ENCODE data around the gene DCTD. TPM values are rescaled to one million over a fixed set of nuclear protein-coding genes. Genes with fewer than 3 reads are reported as not detected.

DCTD gene
- total RNA-seq, 1 donor from 2014 or later: 105 TPM

DNA sequence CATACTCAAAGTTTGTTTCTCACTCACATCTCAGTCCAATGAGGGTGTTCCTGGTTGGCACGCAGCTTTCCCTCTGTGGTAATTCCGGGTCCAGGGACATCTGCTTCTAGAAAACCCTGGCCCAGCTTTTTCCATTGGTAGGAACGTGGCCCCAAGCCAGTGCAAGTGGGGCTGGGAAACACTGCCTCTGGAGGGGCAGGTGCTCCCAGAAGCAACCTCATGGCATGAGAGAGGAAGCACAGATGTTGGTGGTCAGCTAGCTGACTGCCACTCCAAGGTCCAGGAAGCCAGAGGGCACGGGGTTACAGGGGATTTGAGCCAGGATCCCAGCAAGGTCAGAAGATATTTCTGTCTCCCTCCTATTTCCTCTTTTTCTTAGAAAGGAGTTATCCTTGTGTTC is 47.5 kb downstream of the DCTD start:
- TF ChIP-seq, protein P1, sequence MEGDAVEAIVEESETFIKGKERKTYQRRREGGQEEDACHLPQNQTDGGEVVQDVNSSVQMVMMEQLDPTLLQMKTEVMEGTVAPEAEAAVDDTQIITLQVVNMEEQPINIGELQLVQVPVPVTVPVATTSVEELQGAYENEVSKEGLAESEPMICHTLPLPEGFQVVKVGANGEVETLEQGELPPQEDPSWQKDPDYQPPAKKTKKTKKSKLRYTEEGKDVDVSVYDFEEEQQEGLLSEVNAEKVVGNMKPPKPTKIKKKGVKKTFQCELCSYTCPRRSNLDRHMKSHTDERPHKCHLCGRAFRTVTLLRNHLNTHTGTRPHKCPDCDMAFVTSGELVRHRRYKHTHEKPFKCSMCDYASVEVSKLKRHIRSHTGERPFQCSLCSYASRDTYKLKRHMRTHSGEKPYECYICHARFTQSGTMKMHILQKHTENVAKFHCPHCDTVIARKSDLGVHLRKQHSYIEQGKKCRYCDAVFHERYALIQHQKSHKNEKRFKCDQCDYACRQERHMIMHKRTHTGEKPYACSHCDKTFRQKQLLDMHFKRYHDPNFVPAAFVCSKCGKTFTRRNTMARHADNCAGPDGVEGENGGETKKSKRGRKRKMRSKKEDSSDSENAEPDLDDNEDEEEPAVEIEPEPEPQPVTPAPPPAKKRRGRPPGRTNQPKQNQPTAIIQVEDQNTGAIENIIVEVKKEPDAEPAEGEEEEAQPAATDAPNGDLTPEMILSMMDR (IDR thresholded peaks at IDR 0.05; ENCODE audit: insufficient read depth, low read length, severe bottlenecking): no peak
- Histone ChIP-seq H3K4me3 (ENCODE audit: low read depth, low read length) (no peak overlapping the region), H3K36me3 (ENCODE audit: control insufficient read depth, insufficient read depth, low read length) (peaks cover 2% of the 10 kb centered on the region), H3K27me3 (ENCODE audit: control insufficient read depth, insufficient read depth, low read length) (no peaks in the 10 kb centered on the region)
- DNase-seq (ENCODE audit: low read depth) (no peak), FAIRE-seq (no peak)

GRCh38 chr4:182866746-182867145 is 50.4 kb downstream of the DCTD start:
- TF ChIP-seq, protein P1 (IDR thresholded peaks at IDR 0.05; ENCODE audit: insufficient read depth, low read length, severe bottlenecking): no peak
- H3K27me3 ChIP-seq (ENCODE audit: control insufficient read depth, insufficient read depth, low read length): no peaks in the 10 kb centered on the region
- H3K36me3 ChIP-seq (ENCODE audit: control insufficient read depth, insufficient read depth, low read length): no peaks in the 10 kb centered on the region
- H3K4me3 ChIP-seq (ENCODE audit: low read depth, low read length): no peak overlapping the region
- no peak for FAIRE-seq
- DNase-seq (ENCODE audit: low read depth): no peak

- no peaks in the 10 kb centered on the region for H3K27me3 ChIP-seq (ENCODE audit: control insufficient read depth, insufficient read depth, low read length)
- DNase-seq (ENCODE audit: low read depth) (peak; percentile 18), FAIRE-seq (no peak)
- H3K36me3 ChIP-seq (ENCODE audit: control insufficient read depth, insufficient read depth, low read length): no peaks in the 10 kb centered on the region
- TF ChIP-seq, protein P1 (IDR thresholded peaks at IDR 0.05; ENCODE audit: insufficient read depth, low read length, severe bottlenecking): no peak
- no peak overlapping the region for H3K4me3 ChIP-seq (ENCODE audit: low read depth, low read length)
Observed at GRCh38 chr4:182863501-182863900, 53.7 kb downstream of the DCTD start.

- H3K4me3 ChIP-seq (ENCODE audit: low read depth, low read length): no peak overlapping the region
- TF ChIP-seq, protein P1 (IDR thresholded peaks at IDR 0.05; ENCODE audit: insufficient read depth, low read length, severe bottlenecking): no peak
- peak; percentile 14 for DNase-seq (ENCODE audit: low read depth)
- no peaks in the 10 kb centered on the region for H3K36me3 ChIP-seq (ENCODE audit: control insufficient read depth, insufficient read depth, low read length)
- no peak for FAIRE-seq
- H3K27me3 ChIP-seq (ENCODE audit: control insufficient read depth, insufficient read depth, low read length): no peaks in the 10 kb centered on the region
Observed at GRCh38 chr4:182862921-182863320, 54.3 kb downstream of the DCTD start.

DNA sequence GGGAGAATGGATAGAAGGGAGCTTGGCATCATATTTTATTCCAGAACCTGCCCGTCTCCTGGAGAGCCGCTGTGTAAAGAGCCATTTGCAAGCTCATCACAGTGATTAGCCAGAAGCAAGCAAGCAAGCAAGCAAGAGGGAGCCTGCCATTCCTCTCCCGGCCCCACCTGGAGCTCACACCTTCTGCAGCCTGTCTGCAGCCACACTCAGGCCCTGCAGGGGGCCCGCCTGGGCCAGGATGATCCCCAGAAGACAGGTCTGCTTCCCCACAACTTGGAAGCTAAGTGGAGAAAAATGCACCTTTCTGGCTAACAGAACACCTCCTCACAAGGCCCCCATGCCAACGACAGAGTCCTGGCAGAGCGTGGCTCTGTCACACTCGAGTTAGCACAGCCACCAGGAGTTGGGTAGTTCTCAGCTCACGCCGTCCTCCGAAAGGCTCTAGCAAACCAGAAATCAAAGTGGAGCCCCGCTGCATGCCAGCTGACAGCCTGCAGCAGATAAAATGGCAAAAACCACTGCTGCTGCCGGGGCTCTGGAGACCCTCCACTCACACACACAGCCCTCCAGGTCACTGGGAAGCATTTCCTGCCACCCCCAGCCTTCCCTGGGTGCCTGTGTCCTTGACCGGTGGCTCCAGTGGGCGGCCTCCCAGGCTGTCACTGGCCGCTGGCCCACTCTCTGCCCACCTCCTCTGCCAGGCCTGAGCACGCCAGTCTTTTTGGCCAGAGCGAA is 54.9 kb downstream of the DCTD start:
- TF ChIP-seq, protein P1 (IDR thresholded peaks at IDR 0.05; ENCODE audit: insufficient read depth, low read length, severe bottlenecking): peak; percentile 32
- DNase-seq (ENCODE audit: low read depth): no peak
- no peak overlapping the region for H3K4me3 ChIP-seq (ENCODE audit: low read depth, low read length)
- H3K36me3 ChIP-seq (ENCODE audit: control insufficient read depth, insufficient read depth, low read length): no peaks in the 10 kb centered on the region
- no peak for FAIRE-seq
- H3K27me3 ChIP-seq (ENCODE audit: control insufficient read depth, insufficient read depth, low read length): no peaks in the 10 kb centered on the region

DNA sequence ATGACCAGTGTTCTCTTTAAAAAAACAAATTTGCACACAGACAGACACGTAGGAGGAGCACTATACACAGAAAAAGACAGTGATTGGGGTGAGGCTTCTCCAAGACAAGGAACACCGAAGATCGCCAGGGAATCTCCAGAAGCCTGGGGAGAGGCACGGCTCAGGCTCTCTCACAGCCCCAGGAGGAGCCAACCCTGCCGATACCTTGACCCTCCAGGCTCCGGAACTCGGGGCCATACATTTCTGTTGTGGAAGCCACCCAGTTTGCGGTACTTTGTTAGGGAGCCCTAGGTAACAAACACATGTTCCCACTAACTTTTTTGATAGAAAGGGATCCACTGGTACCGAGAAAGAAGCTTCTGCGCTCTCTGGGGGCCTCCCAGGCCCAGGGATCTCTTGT is 55.8 kb downstream of the DCTD start:
- FAIRE-seq: no peak
- DNase-seq (ENCODE audit: low read depth): no peak
- no peaks in the 10 kb centered on the region for H3K27me3 ChIP-seq (ENCODE audit: control insufficient read depth, insufficient read depth, low read length)
- no peaks in the 10 kb centered on the region for H3K36me3 ChIP-seq (ENCODE audit: control insufficient read depth, insufficient read depth, low read length)
- TF ChIP-seq, protein P1 (IDR thresholded peaks at IDR 0.05; ENCODE audit: insufficient read depth, low read length, severe bottlenecking): no peak
- no peak overlapping the region for H3K4me3 ChIP-seq (ENCODE audit: low read depth, low read length)
